ENCODE measurements around the gene APEH. TPM values are rescaled to one million over a fixed set of nuclear protein-coding genes. Genes with fewer than 3 reads are reported as not detected.

APEH gene
- total and polyA plus RNA-seq, 2 donors (not counting 1 experiment from before 2014, with no cell fraction given), result 52.6 to 137 TPM

DNA sequence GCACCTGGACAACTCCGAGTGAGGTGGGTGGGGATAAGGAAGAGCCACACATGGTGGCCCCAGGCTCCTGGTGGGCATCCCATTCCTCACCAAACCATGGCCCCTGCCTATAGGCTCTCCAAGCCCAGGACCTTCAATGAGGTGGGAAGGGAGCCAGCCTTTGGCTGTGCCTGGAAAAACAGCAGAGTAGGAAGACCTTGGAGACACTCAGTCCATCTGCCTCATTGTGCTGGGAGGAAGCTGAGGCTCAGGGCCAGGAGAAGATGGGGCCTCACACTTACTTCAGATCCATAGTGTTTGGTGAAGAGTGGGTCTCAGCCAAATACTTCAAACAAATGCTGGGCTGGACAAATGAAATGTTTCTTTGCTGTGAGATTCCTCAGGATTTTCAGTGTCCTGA lies 47.4 kb upstream of the APEH start:
- H3K9ac ChIP-seq (ENCODE audit: insufficient read depth, low read length), result no peak overlapping the region
- H3K36me3 ChIP-seq (ENCODE audit: control insufficient read depth, insufficient read depth, low read length), result no peaks in the 10 kb centered on the region
- TF ChIP-seq EZH2 (IDR thresholded peaks at IDR 0.05; ENCODE audit: low read length, missing control alignments), result no peak
- TF ChIP-seq, protein P1, sequence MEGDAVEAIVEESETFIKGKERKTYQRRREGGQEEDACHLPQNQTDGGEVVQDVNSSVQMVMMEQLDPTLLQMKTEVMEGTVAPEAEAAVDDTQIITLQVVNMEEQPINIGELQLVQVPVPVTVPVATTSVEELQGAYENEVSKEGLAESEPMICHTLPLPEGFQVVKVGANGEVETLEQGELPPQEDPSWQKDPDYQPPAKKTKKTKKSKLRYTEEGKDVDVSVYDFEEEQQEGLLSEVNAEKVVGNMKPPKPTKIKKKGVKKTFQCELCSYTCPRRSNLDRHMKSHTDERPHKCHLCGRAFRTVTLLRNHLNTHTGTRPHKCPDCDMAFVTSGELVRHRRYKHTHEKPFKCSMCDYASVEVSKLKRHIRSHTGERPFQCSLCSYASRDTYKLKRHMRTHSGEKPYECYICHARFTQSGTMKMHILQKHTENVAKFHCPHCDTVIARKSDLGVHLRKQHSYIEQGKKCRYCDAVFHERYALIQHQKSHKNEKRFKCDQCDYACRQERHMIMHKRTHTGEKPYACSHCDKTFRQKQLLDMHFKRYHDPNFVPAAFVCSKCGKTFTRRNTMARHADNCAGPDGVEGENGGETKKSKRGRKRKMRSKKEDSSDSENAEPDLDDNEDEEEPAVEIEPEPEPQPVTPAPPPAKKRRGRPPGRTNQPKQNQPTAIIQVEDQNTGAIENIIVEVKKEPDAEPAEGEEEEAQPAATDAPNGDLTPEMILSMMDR (conservative IDR thresholded peaks at IDR 0.05 in 1 of 2, IDR thresholded peaks at IDR 0.05 in 1 of 2; ENCODE audit: low read depth in 1 of 2, low read length in 2 of 2), result no peak
- no peaks in the 10 kb centered on the region for H3K79me2 ChIP-seq (ENCODE audit: control insufficient read depth, insufficient read depth, low read length)
- no peak overlapping the region for H3K4me2 ChIP-seq (ENCODE audit: extremely low read depth, insufficient read depth, low read length)
- H3K27me3 ChIP-seq (ENCODE audit: control insufficient read depth, insufficient read depth, low read length), result peaks cover 25% of the 10 kb centered on the region
- no peak overlapping the region for H3K4me3 ChIP-seq (replicated peaks in 1 of 4; ENCODE audit: control extremely low read depth in 1 of 4, insufficient read depth in 1 of 4, low read depth in 3 of 4, low read length in 4 of 4)
- H3K27ac ChIP-seq (ENCODE audit: insufficient read depth, low read length), result no peak overlapping the region
- H2AFZ ChIP-seq (ENCODE audit: low read length), result no peak overlapping the region
- H4K20me1 ChIP-seq (ENCODE audit: control insufficient read depth, extremely low read depth, insufficient read depth, low read length), result no peaks in the 10 kb centered on the region
- H3K9me3 ChIP-seq (ENCODE audit: control insufficient read depth, insufficient read depth, low read depth, low read length), result no peaks in the 10 kb centered on the region
- H3K4me1 ChIP-seq (ENCODE audit: control insufficient read depth, extremely low read depth, insufficient read depth, low read length), result no peaks in the 10 kb centered on the region
- no peak for DNase-seq (ENCODE audit: low read depth in 2 of 2)

DNA sequence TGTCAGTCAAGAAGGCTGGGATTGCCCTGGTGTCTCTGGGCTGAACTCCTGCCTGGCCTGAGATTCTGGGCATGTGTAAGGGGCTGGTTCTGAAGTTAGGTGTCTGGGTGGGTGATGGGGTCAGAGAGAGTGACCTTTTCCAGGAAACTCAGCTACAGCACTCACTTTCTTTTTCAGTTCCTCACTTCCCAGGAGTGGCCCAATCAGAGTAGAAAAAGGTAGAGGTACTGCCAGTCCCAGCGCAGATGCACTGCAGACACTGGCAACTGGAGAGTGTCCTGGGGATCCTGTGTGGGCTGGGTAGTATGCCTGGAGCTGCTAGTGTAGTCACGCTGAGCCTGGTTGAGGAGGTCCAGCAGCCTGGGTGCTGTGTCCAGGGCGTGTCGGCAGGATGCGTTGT lies 46.5 kb upstream of the APEH start:
- no peak for TF ChIP-seq EZH2 (IDR thresholded peaks at IDR 0.05; ENCODE audit: low read length, missing control alignments)
- TF ChIP-seq, protein P1 (conservative IDR thresholded peaks at IDR 0.05 in 1 of 2, IDR thresholded peaks at IDR 0.05 in 1 of 2; ENCODE audit: low read depth in 1 of 2, low read length in 2 of 2), result no peak
- Histone ChIP-seq H3K9me3 (ENCODE audit: control insufficient read depth, insufficient read depth, low read depth, low read length) (no peaks in the 10 kb centered on the region), H3K27me3 (ENCODE audit: control insufficient read depth, insufficient read depth, low read length) (peaks cover 23% of the 10 kb centered on the region), H3K4me2 (ENCODE audit: extremely low read depth, insufficient read depth, low read length) (no peak overlapping the region), H3K4me1 (ENCODE audit: control insufficient read depth, extremely low read depth, insufficient read depth, low read length) (no peaks in the 10 kb centered on the region), H3K27ac (ENCODE audit: insufficient read depth, low read length) (no peak overlapping the region), H3K4me3 (replicated peaks in 1 of 4; ENCODE audit: control extremely low read depth in 1 of 4, insufficient read depth in 1 of 4, low read depth in 3 of 4, low read length in 4 of 4) (no peak overlapping the region), H3K36me3 (ENCODE audit: control insufficient read depth, insufficient read depth, low read length) (no peaks in the 10 kb centered on the region), H3K79me2 (ENCODE audit: control insufficient read depth, insufficient read depth, low read length) (no peaks in the 10 kb centered on the region), H3K9ac (ENCODE audit: insufficient read depth, low read length) (no peak overlapping the region), H2AFZ (ENCODE audit: low read length) (no peak overlapping the region), H4K20me1 (ENCODE audit: control insufficient read depth, extremely low read depth, insufficient read depth, low read length) (no peaks in the 10 kb centered on the region)
- no peak for DNase-seq (ENCODE audit: low read depth in 2 of 2)

DNA sequence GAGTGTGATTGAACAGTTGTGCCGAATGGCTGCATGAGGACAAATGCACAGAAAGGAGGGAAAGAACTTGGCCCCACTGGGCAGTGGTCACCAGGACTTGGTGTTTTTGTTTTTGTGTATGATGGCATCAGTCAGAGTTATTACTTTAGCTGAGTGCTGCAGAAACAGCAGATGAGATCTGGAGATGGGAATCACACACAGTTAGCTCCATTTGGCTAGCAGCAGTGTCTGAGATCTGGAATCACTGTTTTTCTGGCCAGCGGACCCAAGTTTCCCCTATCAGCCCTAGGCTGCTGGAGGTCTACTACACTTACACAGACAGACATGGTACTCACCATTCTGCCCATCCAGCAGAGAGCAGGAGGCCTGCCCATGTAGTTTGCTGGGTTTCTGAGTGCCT lies 45.9 kb upstream of the APEH start:
- Histone ChIP-seq H3K27ac (ENCODE audit: insufficient read depth, low read length) (no peak overlapping the region), H2AFZ (ENCODE audit: low read length) (no peak overlapping the region)
- TF ChIP-seq, protein P1 (conservative IDR thresholded peaks at IDR 0.05 in 1 of 2, IDR thresholded peaks at IDR 0.05 in 1 of 2; ENCODE audit: low read depth in 1 of 2, low read length in 2 of 2), result no peak
- no peak for TF ChIP-seq EZH2 (IDR thresholded peaks at IDR 0.05; ENCODE audit: low read length, missing control alignments)

More for the DNA sequence above, 45.9 kb upstream of the APEH start:
- no peaks in the 10 kb centered on the region for H4K20me1 ChIP-seq (ENCODE audit: control insufficient read depth, extremely low read depth, insufficient read depth, low read length)
- peaks cover 21% of the 10 kb centered on the region for H3K27me3 ChIP-seq (ENCODE audit: control insufficient read depth, insufficient read depth, low read length)
- H3K9me3 ChIP-seq (ENCODE audit: control insufficient read depth, insufficient read depth, low read depth, low read length), result no peaks in the 10 kb centered on the region
- no peak for DNase-seq (ENCODE audit: low read depth in 2 of 2)
- no peaks in the 10 kb centered on the region for H3K36me3 ChIP-seq (ENCODE audit: control insufficient read depth, insufficient read depth, low read length)
- no peak overlapping the region for H3K4me3 ChIP-seq (replicated peaks in 1 of 4; ENCODE audit: control extremely low read depth in 1 of 4, insufficient read depth in 1 of 4, low read depth in 3 of 4, low read length in 4 of 4)
- no peak overlapping the region for H3K9ac ChIP-seq (ENCODE audit: insufficient read depth, low read length)
- H3K79me2 ChIP-seq (ENCODE audit: control insufficient read depth, insufficient read depth, low read length), result no peaks in the 10 kb centered on the region
- H3K4me2 ChIP-seq (ENCODE audit: extremely low read depth, insufficient read depth, low read length), result no peak overlapping the region
- no peaks in the 10 kb centered on the region for H3K4me1 ChIP-seq (ENCODE audit: control insufficient read depth, extremely low read depth, insufficient read depth, low read length)

All from fibroblast of lung (primary cell).